HEK293 (cell line): Measurements from ENCODE around the gene NTN3.
A peak's percentile ranks its signal among the peaks of the same experiment; 100 is the strongest.

Source experiments
- CTCF ChIA-PET: fragments of 350-600 bp; formaldehyde crosslinking; extraction: SDS; loops from one replicate; lab custom pipeline; 2021; ENCODE audit warnings: antibody characterized with exemption; lab: Yijun Ruan, JAX
- POLR2A ChIA-PET: fragments of 300-600 bp; formaldehyde crosslinking; extraction: SDS; loops from one replicate; lab custom pipeline; 2020; ENCODE audit warnings: antibody characterized with exemption, inconsistent platforms; lab: Yijun Ruan, JAX
- H3K27ac ChIP-seq: fragments of 200-500 bp; sonication (Bioruptor generic); 2 replicates; pipeline ENCODE4 v1.5.1; 2014; ENCODE audit warnings: low read depth, low read length, control low read depth, inconsistent platforms; ENCODE audit errors: extremely low read depth
- H3K36me3 ChIP-seq, 2 experiments: fragments of 200-500 bp in 1 of 2; sonication (Bioruptor generic) in 1 of 2; 1 replicate in 1 of 2; 2 replicates in 1 of 2; pipeline ENCODE4 v1.5.1; 2014 to 2017; ENCODE audit warnings: inconsistent platforms in 2 of 2, low read length in 2 of 2; ENCODE audit not compliant: control insufficient read depth in 2 of 2, insufficient read depth in 1 of 2
- H3K4me1 ChIP-seq: fragments of 200-500 bp; sonication (Bioruptor generic); 2 replicates; pipeline ENCODE4 v1.5.1; 2014; ENCODE audit warnings: mild to moderate bottlenecking, low read length, inconsistent platforms; ENCODE audit not compliant: control insufficient read depth, insufficient read depth
- H3K4me3 ChIP-seq: 2 replicates; pipeline ENCODE4 v1.5.1; 2011; ENCODE audit warnings: low read depth, mild to moderate bottlenecking, control low read depth, low read length, moderate library complexity
- H3K9me3 ChIP-seq: fragments of 200-500 bp; sonication (Bioruptor generic); 2 replicates; pipeline ENCODE4 v1.5.1; 2014; ENCODE audit warnings: low read depth, low read length, inconsistent platforms; ENCODE audit not compliant: control insufficient read depth, insufficient read depth
- EGR2 ChIP-seq: fragments of 450-650 bp; formaldehyde crosslinking; IDR thresholded peaks from 2 replicates; pipeline ENCODE4 v1.5.1; 2016; ENCODE audit warnings: low read depth, missing biosample characterization, missing genetic modification characterization
- HIC1 ChIP-seq: fragments of 450-650 bp; formaldehyde crosslinking; IDR thresholded peaks from 2 replicates; pipeline ENCODE4 v1.5.1; 2016; ENCODE audit warnings: missing biosample characterization, missing genetic modification characterization
- REST ChIP-seq: fragments of 450-650 bp; formaldehyde crosslinking; IDR thresholded peaks from 2 replicates; pipeline ENCODE4 v1.5.1; 2016; ENCODE audit warnings: missing biosample characterization, missing genetic modification characterization
- SP3 ChIP-seq: fragments of 450-650 bp; formaldehyde crosslinking; IDR thresholded peaks from 2 replicates; pipeline ENCODE4 v1.5.1; 2016; ENCODE audit warnings: missing biosample characterization, missing genetic modification characterization
- SP7 ChIP-seq: fragments of 450-650 bp; formaldehyde crosslinking; IDR thresholded peaks from 2 replicates; pipeline ENCODE4 v1.5.1; 2016; ENCODE audit warnings: missing biosample characterization, missing genetic modification characterization
- TSHZ1 ChIP-seq: fragments of 450-650 bp; formaldehyde crosslinking; IDR thresholded peaks from 2 replicates; pipeline ENCODE4 v1.5.1; 2016; ENCODE audit warnings: missing biosample characterization, missing genetic modification characterization, borderline replicate concordance
- YY2 ChIP-seq: fragments of 450-650 bp; formaldehyde crosslinking; IDR thresholded peaks from 2 replicates; pipeline ENCODE4 v1.5.1; 2016; ENCODE audit warnings: missing biosample characterization, missing genetic modification characterization
- ZBTB10 ChIP-seq: fragments of 450-650 bp; formaldehyde crosslinking; IDR thresholded peaks from 2 replicates; pipeline ENCODE4 v1.5.1; 2016; ENCODE audit warnings: missing biosample characterization, missing genetic modification characterization
- ZBTB26 ChIP-seq: fragments of 450-650 bp; formaldehyde crosslinking; optimal IDR thresholded peaks from 2 replicates; pipeline ENCODE3; 2016; ENCODE audit warnings: missing biosample characterization, mild to moderate bottlenecking, missing genetic modification characterization
- ZBTB8A ChIP-seq: fragments of 450-650 bp; formaldehyde crosslinking; IDR thresholded peaks from 2 replicates; pipeline ENCODE4 v1.5.1; 2016; ENCODE audit warnings: missing biosample characterization, missing genetic modification characterization
- ZFP69B ChIP-seq: fragments of 450-650 bp; formaldehyde crosslinking; IDR thresholded peaks from 2 replicates; pipeline ENCODE4 v1.5.1; 2016; ENCODE audit warnings: missing biosample characterization, missing genetic modification characterization
- ZNF146 ChIP-seq: fragments of 450-650 bp; formaldehyde crosslinking; IDR thresholded peaks from 2 replicates; pipeline ENCODE4 v1.5.1; 2016; ENCODE audit warnings: missing biosample characterization, missing genetic modification characterization
- ZNF174 ChIP-seq: fragments of 450-650 bp; formaldehyde crosslinking; IDR thresholded peaks from 2 replicates; pipeline ENCODE4 v1.5.0; 2017; ENCODE audit warnings: missing biosample characterization, mild to moderate bottlenecking, missing genetic modification characterization
- ZNF19 ChIP-seq: fragments of 450-650 bp; formaldehyde crosslinking; IDR thresholded peaks from 2 replicates; pipeline ENCODE4; 2016; ENCODE audit warnings: missing biosample characterization, missing genetic modification characterization, low read depth
- ZNF211 ChIP-seq: fragments of 450-650 bp; formaldehyde crosslinking; IDR thresholded peaks from 2 replicates; pipeline ENCODE4 v1.5.1; 2016; ENCODE audit warnings: low read depth, missing biosample characterization, missing genetic modification characterization
- ZNF214 ChIP-seq: fragments of 450-650 bp; formaldehyde crosslinking; IDR thresholded peaks from 2 replicates; pipeline ENCODE4 v1.5.1; 2017; ENCODE audit warnings: missing biosample characterization, mild to moderate bottlenecking, missing genetic modification characterization, borderline replicate concordance
- ZNF350 ChIP-seq: fragments of 450-650 bp; formaldehyde crosslinking; IDR thresholded peaks from 2 replicates; pipeline ENCODE4 v1.5.0; 2017; ENCODE audit warnings: missing biosample characterization, mild to moderate bottlenecking, missing genetic modification characterization
- ZNF558 ChIP-seq: fragments of 450-650 bp; formaldehyde crosslinking; IDR thresholded peaks from 2 replicates; pipeline ENCODE4 v1.5.1; 2016; ENCODE audit warnings: missing biosample characterization, missing genetic modification characterization
- ZNF610 ChIP-seq: fragments of 450-650 bp; formaldehyde crosslinking; IDR thresholded peaks from 2 replicates; pipeline ENCODE4 v1.5.1; 2016; ENCODE audit warnings: missing biosample characterization, missing genetic modification characterization, borderline replicate concordance
- ZNF76 ChIP-seq: fragments of 450-650 bp; formaldehyde crosslinking; IDR thresholded peaks from 2 replicates; pipeline ENCODE4; 2016; ENCODE audit warnings: low read depth, missing biosample characterization, missing genetic modification characterization, borderline replicate concordance
- ZNF777 ChIP-seq: fragments of 450-650 bp; formaldehyde crosslinking; IDR thresholded peaks from 2 replicates; pipeline ENCODE4 v1.5.1; 2017; ENCODE audit warnings: missing biosample characterization, missing genetic modification characterization, borderline replicate concordance
- ZNF843 ChIP-seq: fragments of 450-650 bp; formaldehyde crosslinking; IDR thresholded peaks from 2 replicates; pipeline ENCODE4 v1.5.1; 2016; ENCODE audit warnings: missing biosample characterization, missing genetic modification characterization
- ZSCAN23 ChIP-seq: fragments of 450-650 bp; formaldehyde crosslinking; IDR thresholded peaks from 2 replicates; pipeline ENCODE4 v1.5.1; 2016; ENCODE audit warnings: missing biosample characterization, missing genetic modification characterization
- ZXDB ChIP-seq: fragments of 450-650 bp; formaldehyde crosslinking; IDR thresholded peaks from 2 replicates; pipeline ENCODE4 v1.5.1; 2016; ENCODE audit warnings: missing biosample characterization, missing genetic modification characterization

The NTN3 gene

GRCh38 chr16:2428784-2429033 is 42.4 kb upstream of the NTN3 start (continued):
- TF ChIP-seq HIC1, result peak; percentile 24; the same call in 1 of the 2 replicates
- TF ChIP-seq REST, result no peak
- TF ChIP-seq ZSCAN23 (tag by site-specific recombination), result no peak
- no peak for TF ChIP-seq ZNF350
- 0 out of 2 replicates have a peak, but pooled peaks have one; percentile 59 for TF ChIP-seq ZNF76 (tag by site-specific recombination)
- TF ChIP-seq ZNF214, result no peak
- TF ChIP-seq ZNF174 (tag by site-specific recombination), result no peak
- TF ChIP-seq ZNF777 (tag by site-specific recombination), result peak; percentile 97
- no peak for TF ChIP-seq TSHZ1 (tag by site-specific recombination)
- TF ChIP-seq ZBTB8A (tag by site-specific recombination), result no peak
- no peak for TF ChIP-seq ZNF211 (tag by site-specific recombination)
- TF ChIP-seq ZFP69B (tag by site-specific recombination), result no peak; the same call in 1 of the 2 replicates
- TF ChIP-seq ZNF610 (tag by site-specific recombination), result no peak; the same call in 1 of the 2 replicates
- TF ChIP-seq YY2 (tag by site-specific recombination), result no peak
- TF ChIP-seq ZNF146 (tag by site-specific recombination), result no peak
- TF ChIP-seq ZNF558 (tag by site-specific recombination), result no peak

GRCh38 chr16:2429034-2429770 is 41.9 kb upstream of the NTN3 start, which contains the start of gene CCNF:
Gene CCNF, plus strand, starts transcription at chr16:2429447. Its CDS starts 35 bp downstream, at chr16:2429482.
- Histone ChIP-seq H3K27ac (peak within 1 kb of the TSS; percentile 78; the same call in 1 of the 2 replicates), H3K4me3 (peak within 1 kb of the TSS; percentile 92), H3K36me3 (peaks cover 23 to 34% of the 10 kb centered on the region in 2 experiments; a peak in 2 of 3 replicates), H3K9me3 (no peaks in the 10 kb centered on the region), H3K4me1 (no peaks in the 10 kb centered on the region; the same call in 1 of the 2 replicates)
- CTCF ChIA-PET, result interaction anchor here (1.0 to 1.6 kb wide), 3 partner anchors 82 to 89 kb away, joined by 3 to 6 read pairs (median 3); partner anchors contain the start of gene ABCA3
- POLR2A ChIA-PET, result interaction anchor here (0.6 to 2.3 kb wide), 8 partner anchors 11 to 178 kb away, joined by 3 to 11 read pairs (median 6); partner anchors contain the start of gene ECI1
- TF ChIP-seq ZBTB26 (tag by site-specific recombination) (peak; percentile 89), ZBTB10 (tag by site-specific recombination) (peak; percentile 83; the same call in 1 of the 2 replicates), ZXDB (tag by site-specific recombination) (peak; percentile 96), EGR2 (tag by site-specific recombination) (peak; percentile 68), SP3 (peak; percentile 99), SP7 (tag by site-specific recombination) (peak; percentile 43; the same call in 1 of the 2 replicates), ZNF843 (tag by site-specific recombination) (no peak), ZNF19 (tag by site-specific recombination) (no peak)
